NB4 (cell line): Measurements from ENCODE around the gene IHH.
A peak's percentile ranks its signal among the peaks of the same experiment; 100 is the strongest.

Experiments
- DNase-seq: peaks from one replicate; pipeline ENCODE4 v3.0.0; 2010; ENCODE audit warnings: low read depth
- H3K4me3 ChIP-seq: one replicate; pipeline ENCODE4 v1.5.1; 2011; ENCODE audit warnings: mild to moderate bottlenecking, low read depth, low read length, moderate library complexity
- MYC ChIP-seq: IDR thresholded peaks from 2 replicates; pipeline ENCODE4 v1.6.1; 2011; ENCODE audit warnings: low read depth, low read length
- POLR2A ChIP-seq: IDR thresholded peaks from 2 replicates; pipeline ENCODE4 v1.6.1; 2011; ENCODE audit warnings: mild to moderate bottlenecking; ENCODE audit not compliant: insufficient read length; ENCODE audit errors: extremely low read depth
- TF ChIP-seq, protein P1 (sequence below): IDR thresholded peaks from 2 replicates; pipeline ENCODE4 v1.6.1; 2011; ENCODE audit warnings: low read depth, low read length
- TF ChIP-seq, protein P2 (sequence below): IDR thresholded peaks from one replicate; pipeline ENCODE4 v1.5.1; 2012; ENCODE audit warnings: low read depth, low read length

IHH gene

DNA sequence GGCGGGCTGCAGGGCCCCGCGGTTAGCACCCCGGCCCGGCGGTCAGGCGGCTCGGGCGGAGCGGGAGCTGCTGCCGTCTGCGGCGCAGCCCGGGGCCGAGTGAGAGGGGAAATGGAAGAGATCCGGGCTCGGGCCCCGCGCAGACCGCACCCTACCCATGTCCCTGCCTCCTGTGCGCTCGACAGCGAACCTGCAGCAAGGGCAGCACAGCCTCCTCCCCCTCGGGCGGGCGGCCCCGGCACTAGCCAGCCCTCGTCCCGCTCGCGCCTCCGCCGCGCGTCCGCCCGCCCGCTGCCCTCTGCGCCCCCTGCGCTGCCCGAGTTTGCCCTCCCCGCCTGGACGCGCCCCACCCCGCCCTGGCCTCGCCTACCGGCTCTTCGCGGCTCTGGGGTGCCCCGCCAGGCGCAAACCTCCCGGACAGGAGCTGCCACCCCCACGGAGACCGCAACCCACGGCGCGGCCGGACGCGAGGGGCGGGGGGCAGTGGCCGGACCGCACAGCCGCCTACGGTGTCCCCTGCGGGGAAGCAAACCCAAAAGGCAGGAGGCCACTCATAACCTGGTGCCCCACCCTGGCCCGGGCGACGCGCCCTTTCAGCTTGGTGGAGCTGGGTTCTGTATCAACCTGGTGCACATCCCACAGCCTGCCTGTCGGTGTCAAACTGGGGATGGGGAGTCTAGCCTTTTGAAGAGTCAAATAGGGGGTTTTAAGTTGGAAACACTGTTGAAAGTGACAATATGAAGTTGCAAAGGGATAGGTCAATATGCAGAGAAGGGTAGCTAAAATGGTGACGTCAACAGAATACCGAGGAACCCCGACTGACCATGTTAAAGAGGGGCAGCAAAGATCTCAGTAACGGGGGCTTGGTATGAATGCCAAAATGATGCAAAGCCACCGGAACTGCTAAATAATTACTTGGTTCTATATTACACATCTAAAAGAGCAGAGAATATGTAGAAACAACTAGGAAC is at the start of gene IHH:
IHH (minus strand) TSS at position 101 of the 971 bp plus-strand sequence. CDS start 454 bp downstream, outside the sequence.
- H3K4me3 ChIP-seq = no peak within 1 kb of the TSS
- peak; percentile 47 for DNase-seq
- TF ChIP-seq MYC (no peak), POLR2A (no peak)
- TF ChIP-seq, protein P1, sequence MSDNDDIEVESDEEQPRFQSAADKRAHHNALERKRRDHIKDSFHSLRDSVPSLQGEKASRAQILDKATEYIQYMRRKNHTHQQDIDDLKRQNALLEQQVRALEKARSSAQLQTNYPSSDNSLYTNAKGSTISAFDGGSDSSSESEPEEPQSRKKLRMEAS = no peak
- TF ChIP-seq, protein P2, sequence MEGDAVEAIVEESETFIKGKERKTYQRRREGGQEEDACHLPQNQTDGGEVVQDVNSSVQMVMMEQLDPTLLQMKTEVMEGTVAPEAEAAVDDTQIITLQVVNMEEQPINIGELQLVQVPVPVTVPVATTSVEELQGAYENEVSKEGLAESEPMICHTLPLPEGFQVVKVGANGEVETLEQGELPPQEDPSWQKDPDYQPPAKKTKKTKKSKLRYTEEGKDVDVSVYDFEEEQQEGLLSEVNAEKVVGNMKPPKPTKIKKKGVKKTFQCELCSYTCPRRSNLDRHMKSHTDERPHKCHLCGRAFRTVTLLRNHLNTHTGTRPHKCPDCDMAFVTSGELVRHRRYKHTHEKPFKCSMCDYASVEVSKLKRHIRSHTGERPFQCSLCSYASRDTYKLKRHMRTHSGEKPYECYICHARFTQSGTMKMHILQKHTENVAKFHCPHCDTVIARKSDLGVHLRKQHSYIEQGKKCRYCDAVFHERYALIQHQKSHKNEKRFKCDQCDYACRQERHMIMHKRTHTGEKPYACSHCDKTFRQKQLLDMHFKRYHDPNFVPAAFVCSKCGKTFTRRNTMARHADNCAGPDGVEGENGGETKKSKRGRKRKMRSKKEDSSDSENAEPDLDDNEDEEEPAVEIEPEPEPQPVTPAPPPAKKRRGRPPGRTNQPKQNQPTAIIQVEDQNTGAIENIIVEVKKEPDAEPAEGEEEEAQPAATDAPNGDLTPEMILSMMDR = no peak

DNA sequence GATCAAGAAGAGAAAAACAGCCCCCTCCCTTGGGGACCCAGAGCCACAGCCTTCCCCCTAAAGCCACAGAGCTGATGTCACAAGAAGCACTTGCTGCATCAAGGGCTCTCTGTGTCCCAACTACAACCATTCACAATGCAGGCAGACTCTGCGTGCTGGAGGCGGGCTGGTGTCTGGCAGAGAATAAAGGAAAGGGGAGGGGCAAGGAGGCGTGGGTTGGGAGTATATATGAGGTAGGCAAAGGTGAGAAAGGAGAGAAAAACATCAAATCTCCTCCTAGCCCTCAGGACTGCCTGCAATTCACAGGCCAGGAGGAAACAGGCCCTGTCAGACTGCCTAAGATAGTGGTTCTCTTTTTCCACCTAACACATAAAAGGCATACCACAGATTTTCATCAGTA is 48.8 kb upstream of the IHH start:
- H3K4me3 ChIP-seq = no peak overlapping the region
- peak; percentile 94 for DNase-seq
- TF ChIP-seq, protein P2 = no peak
- TF ChIP-seq POLR2A (no peak), MYC (no peak)
- TF ChIP-seq, protein P1 = 0 out of 2 replicates have a peak, but pooled peaks have one; percentile 38

DNA sequence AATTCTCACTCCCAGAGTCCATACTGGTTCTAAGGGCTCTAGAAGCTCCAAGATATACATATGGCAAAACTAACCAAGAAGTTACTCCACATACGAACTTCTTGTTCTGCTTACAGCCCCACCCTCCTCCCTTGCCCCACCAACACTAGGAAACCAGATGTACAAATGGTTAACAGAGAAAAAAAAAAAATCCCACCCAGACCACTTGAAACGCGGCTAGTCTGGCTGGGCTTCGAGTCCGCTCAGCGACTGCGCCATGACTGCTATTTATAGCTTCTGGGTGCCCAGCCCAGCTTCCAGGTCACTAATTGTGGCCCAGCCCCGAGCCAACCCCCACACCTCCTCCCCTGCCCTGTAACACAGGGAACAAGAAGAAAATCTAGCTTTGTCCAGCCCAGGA is 47.0 kb upstream of the IHH start:
- no peak overlapping the region for H3K4me3 ChIP-seq

DNA sequence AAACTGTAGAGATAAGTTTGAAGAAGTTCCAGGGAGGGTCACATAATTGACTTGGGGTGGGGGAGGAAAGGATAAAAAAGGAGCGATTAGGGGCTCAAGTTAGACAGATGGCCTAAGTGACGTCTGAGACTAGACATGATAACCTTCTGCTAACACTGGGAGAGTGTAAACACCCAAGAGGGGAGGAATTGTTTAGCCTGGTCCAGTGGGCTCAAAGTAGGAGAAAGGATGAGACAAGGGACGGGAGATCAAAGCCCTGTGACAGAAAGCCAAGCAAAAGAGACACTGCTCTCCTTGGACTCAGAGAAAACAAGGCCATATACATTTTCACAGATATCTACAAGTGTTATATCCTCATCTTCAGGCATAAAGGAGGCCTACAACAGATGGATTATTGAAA is 45.5 kb upstream of the IHH start:
- H3K4me3 ChIP-seq = no peak overlapping the region
- TF ChIP-seq MYC (no peak), POLR2A (no peak)
- TF ChIP-seq, protein P1 = no peak
- TF ChIP-seq, protein P2 = no peak
- DNase-seq = no peak

More for the DNA sequence above, 47.0 kb upstream of the IHH start:
- TF ChIP-seq POLR2A = no peak
- DNase-seq = peak; percentile 40

DNA sequence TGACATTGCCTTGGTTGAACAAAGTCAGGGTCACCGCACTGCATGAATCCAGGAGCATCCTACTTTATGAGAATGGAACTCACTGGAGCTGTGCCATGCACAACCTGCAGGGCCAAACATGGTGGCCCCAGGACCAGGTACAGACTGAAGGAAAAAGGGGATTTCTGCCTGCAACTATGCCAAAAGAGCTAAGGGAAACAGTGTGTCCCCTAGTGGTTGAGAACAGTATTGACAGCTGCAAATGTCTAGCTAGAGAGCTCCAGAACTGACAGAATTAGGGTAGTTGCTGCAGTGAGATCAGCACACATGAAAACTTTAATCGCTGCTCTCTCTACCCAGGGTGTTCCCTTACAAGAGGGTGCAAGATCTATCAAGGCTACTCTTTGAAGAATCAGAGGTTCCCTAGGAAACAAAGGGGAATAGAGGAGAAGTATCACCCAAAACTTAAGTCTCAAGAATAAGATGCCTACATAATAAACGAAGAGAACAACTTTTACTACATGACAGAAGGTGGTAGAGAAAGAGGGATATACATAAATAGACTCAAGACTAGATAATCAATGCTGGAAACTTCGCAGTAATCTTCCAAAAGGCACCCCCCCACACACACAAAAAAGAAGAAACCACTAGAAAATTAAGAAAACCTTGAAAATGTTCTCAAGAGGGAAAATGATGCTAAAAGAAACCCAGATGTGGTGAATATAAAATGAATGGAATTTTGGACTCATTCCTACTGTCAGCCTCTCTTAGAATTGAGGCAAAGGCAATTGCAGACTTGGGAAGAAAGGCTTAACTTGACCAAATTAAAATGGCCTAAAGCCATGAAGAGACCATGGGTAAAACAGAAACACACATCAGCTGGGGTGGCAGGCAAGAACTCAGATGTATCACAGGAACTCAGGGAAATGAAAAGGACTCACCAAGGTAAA is 43.6 kb upstream of the IHH start:
- peak; percentile 67 for DNase-seq

More for the DNA sequence above, 43.6 kb upstream of the IHH start:
- H3K4me3 ChIP-seq = no peak overlapping the region
- TF ChIP-seq, protein P2 = peak; percentile 98
- no peak for TF ChIP-seq POLR2A
- no peak for TF ChIP-seq MYC
- TF ChIP-seq, protein P1 = no peak
